PC-9 (cell line): ENCODE measurements around the gene MLIP.

ENCODE experiments used
- CTCF ChIP-seq: fragments of 200-600 bp; sonication (generic); conservative IDR thresholded peaks from 2 replicates; pipeline ENCODE4 v1.6.1; 2017; ENCODE audit warnings: mixed run types, antibody characterized with exemption, mild to moderate bottlenecking, moderate library complexity
- EZH2 ChIP-seq: fragments of 200-600 bp; sonication (generic); IDR thresholded peaks from 2 replicates; pipeline ENCODE4 v1.8.0; 2017; ENCODE audit warnings: antibody characterized with exemption, low read depth

GRCh38 chr6:54114991-54115390, 3.7 kb downstream of the MLIP start:
- TF ChIP-seq EZH2, result no peak
- TF ChIP-seq CTCF, result no peak
